ENCODE results near the gene ZIC1.

The ZIC1 gene

GRCh38 chr3:147428326-147428725 lies 19.2 kb downstream of the ZIC1 start:
- H3K4me3 Mint-ChIP-seq = no peak overlapping the region
- H3K27ac Mint-ChIP-seq = peak overlapping the region in 1 of 3 experiments; percentile 36
- no peak for TF ChIP-seq CTCF (IDR thresholded peaks at IDR 0.05; ENCODE audit: unreplicated experiment in 3 of 3)
- H3K36me3 Mint-ChIP-seq (ENCODE audit: low read depth) = no peaks in the 10 kb centered on the region
- peaks cover 6% of the 10 kb centered on the region for H3K4me1 Mint-ChIP-seq
- no peaks in the 10 kb centered on the region for H3K9me3 Mint-ChIP-seq
- H3K27me3 Mint-ChIP-seq (ENCODE audit: low read depth) = peaks cover 63% of the 10 kb centered on the region

DNA sequence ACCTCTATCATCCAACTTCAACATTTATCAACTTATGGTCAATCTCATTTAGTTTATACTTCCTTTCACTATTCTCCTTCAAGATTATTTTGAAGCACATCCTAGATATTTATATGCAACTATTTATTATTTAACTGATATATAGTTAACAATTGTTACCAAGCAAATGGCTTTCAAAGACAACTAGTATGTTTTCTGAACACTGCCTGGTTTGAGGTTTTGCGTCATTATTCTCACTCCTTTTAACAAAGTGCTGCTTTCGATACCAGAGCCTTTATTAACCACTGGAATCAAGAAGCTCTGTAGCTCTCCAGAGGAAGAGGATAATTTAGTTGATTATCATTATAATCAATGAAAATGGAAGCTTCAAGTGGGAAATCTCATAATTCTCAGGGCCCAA lies 19.6 kb downstream of the ZIC1 start:
- TF ChIP-seq CTCF (IDR thresholded peaks at IDR 0.05; ENCODE audit: unreplicated experiment in 3 of 3) = no peak
- Mint-ChIP-seq H3K4me1 (peaks cover 2% of the 10 kb centered on the region), H3K9me3 (no peaks in the 10 kb centered on the region), H3K36me3 (ENCODE audit: low read depth) (no peaks in the 10 kb centered on the region), H3K4me3 (no peak overlapping the region), H3K27ac (no peak overlapping the region), H3K27me3 (ENCODE audit: low read depth) (peaks cover 62% of the 10 kb centered on the region)

DNA sequence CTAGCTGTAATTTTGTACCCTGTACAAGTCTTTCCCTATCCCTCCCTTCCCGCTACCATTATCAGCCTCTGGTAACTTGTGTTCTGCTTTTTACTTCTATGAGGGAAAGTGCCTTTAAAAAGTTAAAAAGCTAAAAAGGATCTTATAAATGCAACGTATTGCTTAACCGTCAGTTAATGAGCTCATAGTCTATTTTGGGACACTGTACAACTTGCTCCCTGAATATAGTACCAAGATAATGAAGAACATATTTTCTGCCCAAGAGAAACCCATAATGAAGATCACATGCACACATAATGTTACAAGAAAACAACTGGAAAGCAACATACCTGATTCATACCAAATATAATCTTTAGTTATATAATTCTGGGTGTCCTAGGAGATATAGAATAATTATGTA lies 22.6 kb downstream of the ZIC1 start:
- no peaks in the 10 kb centered on the region for H3K9me3 Mint-ChIP-seq

DNA sequence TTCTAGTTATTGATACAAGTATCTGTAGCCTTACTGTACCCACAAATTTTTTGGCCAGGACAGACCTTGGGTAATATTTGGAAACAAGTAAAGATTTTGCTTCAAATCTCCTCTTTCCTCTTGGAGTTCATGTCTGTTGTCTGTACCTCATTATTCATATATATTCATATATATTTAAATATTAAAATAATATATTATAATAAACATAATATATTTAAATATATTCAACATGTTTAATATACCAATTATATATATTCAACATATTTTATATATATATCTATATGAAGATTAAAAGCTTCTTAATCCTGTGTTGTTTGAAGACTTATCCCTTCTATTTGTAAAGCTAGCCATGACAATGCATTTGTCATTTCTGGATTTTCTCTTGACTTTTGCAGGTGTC lies 38.1 kb downstream of the ZIC1 start:
- H3K27me3 Mint-ChIP-seq (ENCODE audit: low read depth) = no peaks in the 10 kb centered on the region

More for the DNA sequence above, 22.6 kb downstream of the ZIC1 start:
- H3K27ac Mint-ChIP-seq = no peak overlapping the region
- H3K36me3 Mint-ChIP-seq (ENCODE audit: low read depth) = no peaks in the 10 kb centered on the region
- no peak overlapping the region for H3K4me3 Mint-ChIP-seq
- TF ChIP-seq CTCF (IDR thresholded peaks at IDR 0.05; ENCODE audit: unreplicated experiment in 3 of 3) = no peak
- peaks cover 38% of the 10 kb centered on the region for H3K27me3 Mint-ChIP-seq (ENCODE audit: low read depth)
- no peaks in the 10 kb centered on the region for H3K4me1 Mint-ChIP-seq

DNA sequence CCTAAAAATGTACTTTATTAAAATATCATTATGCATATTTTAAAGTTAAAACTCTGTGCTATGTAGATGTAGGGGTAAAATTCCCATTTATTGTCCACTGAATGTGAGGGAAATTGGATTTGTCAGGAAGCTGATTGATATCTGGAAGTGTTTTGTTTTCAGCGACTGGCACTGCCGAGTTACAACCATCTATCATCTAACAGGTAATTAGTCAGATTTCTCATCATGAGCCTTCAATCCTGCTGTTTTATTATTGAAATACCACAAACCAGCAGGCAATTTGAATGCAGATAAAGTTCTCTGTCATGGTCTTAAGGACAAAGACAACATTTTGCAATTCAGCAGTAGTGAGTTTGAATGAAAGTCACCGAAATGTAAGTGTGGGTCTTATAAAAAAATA lies 40.5 kb downstream of the ZIC1 start:
- TF ChIP-seq CTCF (IDR thresholded peaks at IDR 0.05; ENCODE audit: unreplicated experiment in 3 of 3) = no peak
- no peak overlapping the region for H3K4me3 Mint-ChIP-seq
- no peaks in the 10 kb centered on the region for H3K9me3 Mint-ChIP-seq
- H3K27me3 Mint-ChIP-seq (ENCODE audit: low read depth) = no peaks in the 10 kb centered on the region
- H3K27ac Mint-ChIP-seq = no peak overlapping the region
- no peaks in the 10 kb centered on the region for H3K4me1 Mint-ChIP-seq
- no peaks in the 10 kb centered on the region for H3K36me3 Mint-ChIP-seq (ENCODE audit: low read depth)

More for the DNA sequence above, 38.1 kb downstream of the ZIC1 start:
- Mint-ChIP-seq H3K36me3 (ENCODE audit: low read depth) (no peaks in the 10 kb centered on the region), H3K4me3 (no peak overlapping the region), H3K9me3 (no peaks in the 10 kb centered on the region), H3K4me1 (no peaks in the 10 kb centered on the region), H3K27ac (no peak overlapping the region)
- TF ChIP-seq CTCF (IDR thresholded peaks at IDR 0.05; ENCODE audit: unreplicated experiment in 3 of 3) = no peak

DNA sequence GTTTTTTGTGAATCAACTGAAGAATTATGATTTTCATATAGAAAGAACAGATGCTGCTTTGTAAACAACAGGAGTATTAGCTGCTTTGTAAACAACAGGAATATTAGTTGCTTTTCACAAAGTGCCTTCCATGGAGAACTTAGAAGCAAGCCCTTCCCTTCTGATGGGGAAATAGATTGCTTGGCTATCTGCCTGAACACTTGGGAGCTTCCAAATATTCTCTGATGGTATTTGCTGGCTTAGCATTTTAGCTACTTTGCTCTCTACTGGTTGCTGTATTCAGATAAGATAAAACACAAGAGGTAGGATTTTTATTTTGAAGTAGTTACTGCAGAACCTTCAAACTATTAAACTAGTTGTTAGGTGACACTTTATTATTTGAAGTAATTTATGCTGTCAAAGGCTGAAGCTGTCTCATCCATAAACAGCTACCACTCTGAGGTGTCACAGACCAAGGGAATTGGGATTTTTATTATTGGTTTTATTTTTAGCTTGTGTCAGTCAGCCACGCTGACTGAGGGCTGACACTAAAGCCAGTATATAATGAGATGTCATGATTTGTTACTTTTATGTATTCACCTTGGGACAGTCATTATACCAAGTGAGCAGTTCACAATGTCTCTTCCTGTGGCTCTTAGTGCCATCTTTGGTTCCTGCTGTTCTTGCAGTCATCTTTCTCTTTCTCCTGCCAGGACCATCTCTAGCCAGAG lies 50.0 kb downstream of the ZIC1 start:
- Mint-ChIP-seq H3K9me3 (no peaks in the 10 kb centered on the region), H3K4me1 (peaks cover 9% of the 10 kb centered on the region), H3K27me3 (ENCODE audit: low read depth) (no peaks in the 10 kb centered on the region), H3K27ac (peak overlapping the region in 2 of 3 experiments; percentile 47 to 68), H3K4me3 (no peak overlapping the region), H3K36me3 (ENCODE audit: low read depth) (no peaks in the 10 kb centered on the region)
- no peak for TF ChIP-seq CTCF (IDR thresholded peaks at IDR 0.05; ENCODE audit: unreplicated experiment in 3 of 3)
